Karpas-422 (cell line): ENCODE data around the gene ZNF280A. TPM values are rescaled to one million over a fixed set of nuclear protein-coding genes. Genes with fewer than 3 reads are reported as not detected.
"Not testable (repeated sequence)": the region's sequence is repeated elsewhere in the genome, so short reads cannot be mapped to it uniquely, and the experiment has no call there.

ENCODE experiments used
- DNase-seq: peaks from one replicate; pipeline ENCODE4 v3.0.0-alpha.2; 2015
- H2AFZ ChIP-seq: fragments of 200-600 bp; sonication (generic); 2 replicates; pipeline ENCODE4 v1.6.1; 2014; ENCODE audit warnings: antibody characterized with exemption, low read length, mixed read lengths
- H3K27ac ChIP-seq: fragments of 200-600 bp; sonication (generic); 2 replicates; pipeline ENCODE4 v1.5.1; 2014; ENCODE audit warnings: mild to moderate bottlenecking, low read length, moderate library complexity
- H3K27me3 ChIP-seq: fragments of 200-600 bp; sonication (generic); 2 replicates; pipeline ENCODE4 v1.6.1; 2014; ENCODE audit warnings: low read length, mixed read lengths
- H3K36me3 ChIP-seq: fragments of 200-600 bp; sonication (generic); 2 replicates; pipeline ENCODE4 v1.6.1; 2014; ENCODE audit warnings: low read length, mixed read lengths; ENCODE audit not compliant: insufficient read depth
- H3K4me1 ChIP-seq: fragments of 200-600 bp; sonication (generic); 2 replicates; pipeline ENCODE4 v1.6.1; 2014; ENCODE audit warnings: mild to moderate bottlenecking, low read length, mixed read lengths
- H3K4me2 ChIP-seq: fragments of 200-600 bp; sonication (generic); 2 replicates; pipeline ENCODE4 v1.6.1; 2014; ENCODE audit warnings: low read length, low read depth, mild to moderate bottlenecking; ENCODE audit not compliant: poor library complexity, severe bottlenecking
- H3K4me3 ChIP-seq: fragments of 200-600 bp; sonication (generic); 2 replicates; pipeline ENCODE4 v1.5.1; 2014; ENCODE audit warnings: mild to moderate bottlenecking, antibody characterized with exemption, low read length, mixed read lengths
- H3K79me2 ChIP-seq: fragments of 200-600 bp; sonication (generic); 2 replicates; pipeline ENCODE4 v1.6.1; 2014; ENCODE audit warnings: mild to moderate bottlenecking, low read length, mixed read lengths
- H3K9ac ChIP-seq: fragments of 200-600 bp; sonication (generic); 2 replicates; pipeline ENCODE4 v1.6.0; 2014; ENCODE audit warnings: low read length
- H3K9me2 ChIP-seq: fragments of 200-600 bp; sonication (generic), shearing (Covaris generic); replicated peaks from 2 replicates; pipeline ENCODE4 v1.6.0; 2014; ENCODE audit warnings: mild to moderate bottlenecking, low read length, moderate library complexity; ENCODE audit not compliant: insufficient read depth
- H3K9me3 ChIP-seq: fragments of 300-700, 200-600 bp; sonication (generic); 2 replicates; pipeline ENCODE4 v1.6.1; 2014; ENCODE audit warnings: low read length, mixed read lengths
- H4K20me1 ChIP-seq: fragments of 200-600 bp; sonication (generic); 2 replicates; pipeline ENCODE4 v1.6.1; 2014; ENCODE audit warnings: mild to moderate bottlenecking, antibody characterized with exemption, low read length, low read depth; ENCODE audit not compliant: insufficient read depth
- total RNA-seq: library from RNA; depleted of rRNA; stranded (reverse); fragments of >200 nt; shearing (Covaris generic); gene quantifications from 2 replicates; pipeline ENCODE4 v1.2.3, GENCODE V29; 2014; ENCODE audit warnings: low replicate concordance

Gene ZNF280A
- total RNA-seq, 1 experiment from 2014 or later = not detected

- H3K9me2 ChIP-seq = no peaks in the 10 kb centered on the region
- H3K4me2 ChIP-seq = no peak overlapping the region
- no peak overlapping the region for H3K4me3 ChIP-seq
- peaks cover 9% of the 10 kb centered on the region for H3K4me1 ChIP-seq
- no peak overlapping the region for H3K27ac ChIP-seq
- no peak overlapping the region for H2AFZ ChIP-seq
- no peak for DNase-seq
- H3K79me2 ChIP-seq = no peaks in the 10 kb centered on the region
- H3K27me3 ChIP-seq = no peaks in the 10 kb centered on the region
- H3K9me3 ChIP-seq = no peaks in the 10 kb centered on the region
- H4K20me1 ChIP-seq = no peaks in the 10 kb centered on the region
- H3K36me3 ChIP-seq = no peaks in the 10 kb centered on the region
- no peak overlapping the region for H3K9ac ChIP-seq
Observed at GRCh38 chr22:22523494-22523893, 3.4 kb upstream of the ZNF280A start.

DNA sequence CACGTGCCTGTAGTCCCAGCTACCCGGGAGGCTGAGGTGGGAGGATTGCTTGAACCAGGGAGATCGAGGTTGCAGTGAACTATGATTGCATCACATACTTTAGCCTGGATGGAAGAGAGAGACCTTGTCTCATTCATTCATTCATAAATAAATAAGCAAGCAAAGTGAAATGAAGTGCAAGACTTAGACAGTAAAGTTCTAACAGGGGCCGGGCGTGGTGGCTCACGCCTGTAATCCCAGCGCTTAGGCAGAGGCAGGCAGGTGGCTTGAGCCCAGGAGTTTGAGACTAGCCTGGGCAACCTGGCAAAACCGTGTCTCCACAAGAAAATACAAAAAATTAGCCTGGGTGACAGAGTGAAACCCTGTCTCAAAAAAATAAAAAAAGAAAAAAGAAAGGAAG, 1.6 kb upstream of the ZNF280A start:
- Histone ChIP-seq H4K20me1 (no peaks in the 10 kb centered on the region), H3K79me2 (no peaks in the 10 kb centered on the region), H3K9me2 (no peaks in the 10 kb centered on the region), H3K36me3 (no peaks in the 10 kb centered on the region), H2AFZ (no peak overlapping the region), H3K4me3 (no peak overlapping the region), H3K27ac (no peak overlapping the region), H3K9ac (no peak overlapping the region), H3K4me2 (no peak overlapping the region), H3K9me3 (no peaks in the 10 kb centered on the region), H3K4me1 (peaks cover 9% of the 10 kb centered on the region), H3K27me3 (no peaks in the 10 kb centered on the region)
- no peak for DNase-seq

DNA sequence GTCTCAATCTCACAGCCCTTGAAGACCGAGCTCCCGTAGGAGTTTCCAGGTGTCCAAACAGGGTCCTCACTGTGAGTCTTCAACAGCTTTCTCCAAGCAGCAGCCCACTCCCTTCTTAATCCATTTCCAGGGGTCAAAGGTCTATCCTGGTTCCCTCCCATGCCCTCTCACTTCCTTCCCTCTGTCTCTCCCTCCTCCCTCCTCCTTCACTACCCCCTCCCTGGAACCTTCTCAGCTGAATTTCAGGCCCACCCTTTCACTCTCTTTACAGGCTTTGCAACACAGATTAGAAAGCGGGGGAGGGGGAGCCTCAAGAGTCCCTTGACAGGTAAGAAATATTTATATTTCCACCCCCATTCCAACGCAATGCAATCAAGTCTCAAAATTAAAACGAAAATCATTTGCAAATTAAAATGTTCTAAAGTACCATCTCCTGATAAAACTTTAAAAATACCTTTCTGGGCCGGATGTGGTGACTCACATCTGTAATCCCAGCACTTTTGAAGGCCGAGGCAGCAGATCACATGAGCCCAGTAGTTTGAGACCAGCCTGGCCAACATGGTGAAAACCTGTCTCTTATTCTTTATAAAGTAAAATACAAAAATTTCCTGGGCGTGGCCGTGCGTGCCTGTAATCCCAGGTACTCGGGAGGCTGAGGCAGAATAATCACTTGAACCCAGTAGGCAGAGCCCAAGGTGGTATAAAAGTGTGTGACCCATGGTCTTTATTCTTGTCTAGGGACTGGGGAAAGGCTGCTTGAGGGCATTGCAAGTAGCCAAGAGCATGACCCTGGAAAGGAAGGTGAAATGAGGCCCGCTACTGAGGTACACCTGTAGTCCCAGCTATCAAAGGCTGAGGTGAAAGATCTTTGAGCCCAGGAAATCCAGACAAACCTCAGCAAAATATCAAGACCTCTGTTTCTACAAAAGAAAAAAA, 865 bp upstream of the ZNF280A start:
- no peak for DNase-seq
- H3K9me3 ChIP-seq = no peaks in the 10 kb centered on the region
- H3K27ac ChIP-seq = no peak overlapping the region
- H3K27me3 ChIP-seq = no peaks in the 10 kb centered on the region
- no peak overlapping the region for H3K4me3 ChIP-seq
- H3K36me3 ChIP-seq = no peaks in the 10 kb centered on the region
- no peaks in the 10 kb centered on the region for H4K20me1 ChIP-seq
- H2AFZ ChIP-seq = no peak overlapping the region
- H3K9me2 ChIP-seq = no peaks in the 10 kb centered on the region
- peaks cover 9% of the 10 kb centered on the region for H3K4me1 ChIP-seq
- H3K79me2 ChIP-seq = no peaks in the 10 kb centered on the region
- H3K9ac ChIP-seq = no peak overlapping the region
- H3K4me2 ChIP-seq = no peak overlapping the region

GRCh38 chr22:22519591-22519990, 479 bp downstream of the ZNF280A start:
- H2AFZ ChIP-seq = no peak overlapping the region
- H3K27ac ChIP-seq = no peak overlapping the region
- no peaks in the 10 kb centered on the region for H3K27me3 ChIP-seq
- no peak overlapping the region for H3K9ac ChIP-seq
- H3K4me2 ChIP-seq = no peak overlapping the region
- H3K4me1 ChIP-seq = peaks cover 9% of the 10 kb centered on the region
- no peaks in the 10 kb centered on the region for H4K20me1 ChIP-seq
- no peaks in the 10 kb centered on the region for H3K9me3 ChIP-seq
- H3K9me2 ChIP-seq = no peaks in the 10 kb centered on the region
- H3K36me3 ChIP-seq = no peaks in the 10 kb centered on the region
- no peaks in the 10 kb centered on the region for H3K79me2 ChIP-seq
- DNase-seq = no peak
- H3K4me3 ChIP-seq = no peak overlapping the region

DNA sequence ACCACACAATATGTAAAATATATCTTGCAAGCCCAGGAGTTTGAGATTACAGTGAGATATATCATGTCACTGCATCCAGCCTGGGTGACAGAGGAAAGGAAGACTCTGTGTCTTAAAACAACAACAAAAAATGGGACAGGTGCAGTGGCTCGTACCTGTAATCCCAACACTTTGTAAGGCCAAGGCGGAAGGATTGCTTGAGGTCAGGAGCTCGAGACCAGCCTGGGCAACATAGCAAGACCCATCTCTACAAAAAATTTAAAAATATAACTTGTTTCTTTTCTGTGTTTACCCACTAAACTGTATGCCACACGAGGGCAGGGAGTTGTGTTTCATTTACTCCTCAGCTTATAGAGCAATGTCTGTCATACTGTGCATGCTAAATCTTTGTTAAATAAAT, 3.1 kb downstream of the ZNF280A start:
- peaks cover 21% of the 10 kb centered on the region for H3K4me1 ChIP-seq
- no peak overlapping the region for H3K27ac ChIP-seq
- H3K4me3 ChIP-seq = no peak overlapping the region
- H3K4me2 ChIP-seq = no peak overlapping the region
- no peaks in the 10 kb centered on the region for H3K27me3 ChIP-seq
- no peak overlapping the region for H3K9ac ChIP-seq
- DNase-seq = no peak
- H4K20me1 ChIP-seq = no peaks in the 10 kb centered on the region
- H3K9me2 ChIP-seq = no peaks in the 10 kb centered on the region
- no peaks in the 10 kb centered on the region for H3K36me3 ChIP-seq
- no peaks in the 10 kb centered on the region for H3K9me3 ChIP-seq
- H2AFZ ChIP-seq = no peak overlapping the region
- no peaks in the 10 kb centered on the region for H3K79me2 ChIP-seq

GRCh38 chr22:22515890-22516289, 4.2 kb downstream of the ZNF280A start:
- no peak for DNase-seq
- no peaks in the 10 kb centered on the region for H3K27me3 ChIP-seq
- no peaks in the 10 kb centered on the region; the same call in 1 of the 2 replicates for H3K36me3 ChIP-seq
- no peak overlapping the region for H3K4me2 ChIP-seq
- H3K4me1 ChIP-seq = peaks cover 21% of the 10 kb centered on the region
- no peaks in the 10 kb centered on the region for H4K20me1 ChIP-seq
- H2AFZ ChIP-seq = no peak overlapping the region
- no peaks in the 10 kb centered on the region for H3K79me2 ChIP-seq
- H3K9me3 ChIP-seq = no peaks in the 10 kb centered on the region
- no peak overlapping the region for H3K9ac ChIP-seq
- H3K27ac ChIP-seq = no peak overlapping the region
- no peaks in the 10 kb centered on the region for H3K9me2 ChIP-seq
- H3K4me3 ChIP-seq = no peak overlapping the region

DNA sequence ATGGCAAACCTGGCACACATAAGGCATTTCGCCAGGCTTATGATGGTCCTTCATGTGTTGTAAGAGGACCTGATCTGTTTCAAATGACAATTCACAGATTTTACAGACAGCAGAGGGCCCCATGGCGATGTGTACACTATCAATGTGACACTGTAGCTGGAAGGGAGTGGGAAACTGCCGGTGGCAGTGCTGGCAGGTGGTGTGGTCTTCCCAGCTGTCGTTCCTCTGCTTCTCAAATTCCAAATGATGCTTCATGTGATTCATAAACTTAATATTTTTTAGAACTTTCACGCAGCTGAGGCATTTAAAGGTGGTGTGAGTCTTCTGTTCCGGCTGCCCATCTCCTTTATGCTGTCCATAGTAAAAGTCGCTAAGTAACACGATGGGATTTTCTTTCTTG, 5.6 kb downstream of the ZNF280A start:
- not testable (repeated sequence) for H2AFZ ChIP-seq, H3K9me2 ChIP-seq, H3K4me2 ChIP-seq, H3K9me3 ChIP-seq, H3K27ac ChIP-seq, H4K20me1 ChIP-seq, H3K79me2 ChIP-seq, H3K36me3 ChIP-seq, DNase-seq, H3K4me3 ChIP-seq, H3K27me3 ChIP-seq, H3K9ac ChIP-seq
- peaks cover 16% of the 10 kb centered on the region for H3K4me1 ChIP-seq

- DNase-seq = no peak
- Histone ChIP-seq H3K36me3 (no peaks in the 10 kb centered on the region; the same call in 1 of the 2 replicates), H3K27ac (no peak overlapping the region), H3K79me2 (no peaks in the 10 kb centered on the region), H3K4me1 (peaks cover 18% of the 10 kb centered on the region), H3K27me3 (no peaks in the 10 kb centered on the region), H3K4me2 (no peak overlapping the region), H3K4me3 (no peak overlapping the region), H4K20me1 (no peaks in the 10 kb centered on the region), H3K9ac (no peak overlapping the region), H3K9me2 (no peaks in the 10 kb centered on the region), H3K9me3 (peaks cover 5% of the 10 kb centered on the region; the same call in 1 of the 2 replicates), H2AFZ (no peak overlapping the region)
Observed at GRCh38 chr22:22513619-22514018, 6.5 kb downstream of the ZNF280A start.
